Medulla oblongata (tissue), 1 donor: ENCODE measurements around the gene NACA2.
"Not testable (repeated sequence)": the region's sequence is repeated elsewhere in the genome, so short reads cannot be mapped to it uniquely, and the experiment has no call there.

Experiments
- DNase-seq: peaks from one replicate; pipeline ENCODE4 v3.0.0-alpha.2; 2015; ENCODE audit errors: extremely low spot score

The NACA2 gene

DNA sequence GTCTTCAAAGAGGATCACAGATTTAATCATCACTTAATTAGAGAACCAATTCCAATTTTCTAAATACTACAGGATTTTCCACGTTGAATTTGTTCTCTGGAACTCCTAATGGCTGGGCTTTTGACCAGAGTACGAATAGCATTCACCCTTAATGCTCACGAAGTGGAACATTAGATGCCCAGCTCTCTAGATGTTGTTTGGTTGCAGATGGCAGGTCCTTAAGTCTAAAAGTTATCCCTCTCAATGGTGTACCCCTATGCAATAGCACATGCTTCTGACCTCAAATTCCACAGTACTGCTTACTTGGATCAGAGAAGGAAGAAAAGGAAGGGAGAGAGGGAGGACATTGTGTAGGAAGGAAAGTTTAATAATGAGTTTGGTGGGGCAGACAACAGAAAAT lies 8.6 kb upstream of the NACA2 start:
- DNase-seq = no peak

DNA sequence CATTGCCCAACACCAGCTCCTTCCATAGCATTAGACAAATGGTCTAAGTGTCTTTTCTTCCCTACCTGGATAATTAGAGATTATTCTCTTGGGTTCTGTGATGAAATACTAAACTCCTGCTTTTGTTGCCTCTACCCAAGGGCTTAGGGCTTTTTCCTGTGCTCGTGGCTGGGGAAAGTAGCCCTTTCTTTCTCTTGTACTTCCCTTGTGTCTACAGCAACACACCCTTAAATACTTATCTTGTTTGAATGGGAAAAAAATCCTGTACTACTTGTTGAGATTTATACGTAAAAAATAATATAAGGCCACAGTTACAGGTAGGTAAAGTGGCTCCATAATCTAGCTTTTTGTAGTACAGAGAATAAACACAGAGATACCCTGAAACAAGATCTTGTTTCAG lies 7.0 kb upstream of the NACA2 start:
- no peak for DNase-seq

DNA sequence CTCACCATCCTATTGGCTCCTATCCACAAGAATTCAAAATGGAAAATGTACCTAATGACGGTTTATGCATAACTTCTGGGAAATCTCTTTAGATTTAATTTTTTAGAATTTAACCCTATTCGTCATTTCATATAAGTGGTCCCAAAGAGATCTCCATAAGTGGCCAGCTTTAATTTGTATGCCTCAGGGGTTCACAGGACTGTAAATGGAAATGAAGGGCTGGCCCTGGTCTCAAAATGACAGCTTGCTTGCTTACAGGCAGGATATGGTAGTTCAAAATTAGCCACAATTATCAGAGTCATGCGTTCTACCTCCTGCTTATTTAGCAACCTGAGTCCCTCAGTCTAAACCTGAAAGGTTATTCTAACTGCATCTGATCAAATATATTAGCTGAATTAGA lies 6.6 kb upstream of the NACA2 start:
- DNase-seq = no peak

DNA sequence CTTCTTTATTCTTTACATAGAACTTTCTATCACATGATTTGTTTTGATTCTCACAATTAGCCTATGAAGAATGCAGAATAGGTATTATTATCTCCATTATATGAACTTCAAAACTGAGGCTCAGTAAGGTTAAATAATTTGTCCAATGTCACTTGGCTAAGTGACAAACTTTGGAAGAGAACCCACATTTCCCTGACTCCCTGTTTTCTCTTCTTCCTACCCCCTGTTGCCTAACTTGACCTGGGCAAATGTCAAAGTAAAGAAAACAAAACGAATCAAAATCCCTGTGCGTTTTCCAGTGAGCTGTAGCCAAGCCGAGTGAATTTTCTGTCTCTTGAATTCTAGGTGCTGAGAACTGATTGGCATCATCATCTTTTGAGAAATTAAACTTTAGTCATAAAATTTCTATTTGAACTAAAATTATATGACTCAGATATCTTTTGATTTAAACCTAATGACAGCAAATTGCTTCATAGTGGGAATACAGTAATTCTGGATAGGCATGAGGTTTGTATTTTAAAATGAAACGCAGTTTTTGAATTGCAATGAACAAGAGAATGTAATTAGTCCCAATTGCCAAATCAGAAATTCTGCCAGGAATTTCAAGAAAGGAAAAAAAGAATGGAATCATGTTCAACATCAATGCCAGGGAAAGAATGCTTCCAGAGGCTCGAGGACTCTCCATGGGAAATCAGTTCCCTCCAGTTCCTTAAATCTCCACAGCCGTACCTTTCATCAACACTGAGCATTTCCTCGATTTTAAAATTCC lies 4.6 kb upstream of the NACA2 start:
- no peak for DNase-seq

DNA sequence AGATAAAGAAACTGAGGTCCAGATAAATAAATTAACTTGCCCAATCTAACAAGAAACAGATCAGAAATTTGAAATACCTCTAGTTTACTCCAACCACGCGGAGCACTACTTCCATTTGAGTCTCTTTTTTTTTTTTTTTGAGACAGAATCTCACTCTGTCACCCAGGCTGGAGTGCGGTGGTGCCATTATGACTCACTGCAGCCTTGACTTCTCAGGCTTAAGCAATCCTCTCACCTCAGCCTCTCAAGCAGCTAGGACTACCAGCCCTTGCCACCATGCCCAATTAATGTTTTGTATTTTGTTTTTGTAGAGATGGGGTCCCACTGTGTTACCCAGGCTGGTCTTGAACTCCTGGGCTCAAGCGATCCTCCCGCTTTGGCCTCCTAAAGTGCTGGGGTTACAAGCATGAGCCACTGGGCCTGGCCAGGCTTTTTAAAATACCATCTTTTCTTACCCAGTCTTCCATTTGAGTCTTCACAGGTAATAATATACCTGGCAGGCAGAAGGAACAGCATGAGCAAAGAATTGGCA lies 3.3 kb upstream of the NACA2 start:
- DNase-seq = no peak

DNA sequence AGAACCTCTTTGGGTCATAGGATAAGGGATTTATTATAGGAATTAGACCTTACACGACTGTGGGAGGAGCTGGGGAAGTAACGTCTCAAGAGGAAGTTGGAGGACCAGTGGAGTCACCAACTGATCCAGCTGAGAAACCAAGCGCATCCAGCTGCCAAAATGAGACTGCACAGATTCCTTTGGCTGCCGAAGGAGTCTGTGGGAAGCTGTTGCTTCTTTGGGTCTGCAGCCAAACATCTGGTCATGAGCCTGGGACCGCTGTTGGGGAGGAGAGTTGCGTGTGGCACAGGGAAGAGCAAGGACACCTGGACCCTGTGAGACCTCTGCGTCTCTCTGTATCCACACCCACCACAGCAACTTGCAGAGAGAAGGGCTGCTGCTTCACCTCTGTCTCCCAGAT lies 2.4 kb upstream of the NACA2 start:
- no peak for DNase-seq

DNA sequence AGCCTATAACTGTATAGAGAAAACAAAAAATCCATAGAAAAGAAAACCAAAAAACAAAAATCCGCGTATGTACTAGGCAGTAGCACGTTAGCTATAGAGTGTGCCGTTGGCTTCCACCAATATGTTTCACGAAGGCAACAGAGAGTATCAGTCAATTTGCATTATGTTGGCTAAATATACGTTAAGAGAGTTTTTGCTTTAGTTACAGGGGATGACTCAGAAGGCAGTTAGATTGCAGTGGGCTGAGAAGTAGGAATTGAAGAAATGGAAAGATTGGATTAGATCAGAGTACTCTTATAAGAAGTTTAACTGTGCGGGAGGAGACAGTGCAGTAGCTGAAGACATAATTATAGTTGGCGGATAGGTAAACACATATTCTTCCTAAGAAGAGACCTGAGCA lies 911 bp upstream of the NACA2 start:
- no peak for DNase-seq

DNA sequence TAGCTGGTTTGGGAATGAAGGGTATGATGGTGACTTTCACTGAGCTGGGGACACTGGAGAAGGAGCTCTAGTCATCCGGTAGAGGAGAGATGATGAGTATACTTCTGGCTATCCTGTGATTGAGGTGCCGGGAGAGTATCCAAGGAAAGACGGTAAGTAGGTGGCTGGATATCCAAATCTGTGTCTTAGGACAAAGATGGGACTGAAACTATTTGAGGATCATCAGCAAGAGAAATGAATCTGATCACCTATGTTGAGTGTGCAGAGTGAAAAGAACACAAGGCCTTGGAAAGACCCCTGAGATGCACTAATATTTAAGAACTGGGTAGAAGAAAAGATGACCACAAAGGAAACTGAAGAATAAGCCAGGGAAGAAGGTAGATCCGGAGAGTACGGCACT lies 1.0 kb downstream of the NACA2 start:
- no peak for DNase-seq

DNA sequence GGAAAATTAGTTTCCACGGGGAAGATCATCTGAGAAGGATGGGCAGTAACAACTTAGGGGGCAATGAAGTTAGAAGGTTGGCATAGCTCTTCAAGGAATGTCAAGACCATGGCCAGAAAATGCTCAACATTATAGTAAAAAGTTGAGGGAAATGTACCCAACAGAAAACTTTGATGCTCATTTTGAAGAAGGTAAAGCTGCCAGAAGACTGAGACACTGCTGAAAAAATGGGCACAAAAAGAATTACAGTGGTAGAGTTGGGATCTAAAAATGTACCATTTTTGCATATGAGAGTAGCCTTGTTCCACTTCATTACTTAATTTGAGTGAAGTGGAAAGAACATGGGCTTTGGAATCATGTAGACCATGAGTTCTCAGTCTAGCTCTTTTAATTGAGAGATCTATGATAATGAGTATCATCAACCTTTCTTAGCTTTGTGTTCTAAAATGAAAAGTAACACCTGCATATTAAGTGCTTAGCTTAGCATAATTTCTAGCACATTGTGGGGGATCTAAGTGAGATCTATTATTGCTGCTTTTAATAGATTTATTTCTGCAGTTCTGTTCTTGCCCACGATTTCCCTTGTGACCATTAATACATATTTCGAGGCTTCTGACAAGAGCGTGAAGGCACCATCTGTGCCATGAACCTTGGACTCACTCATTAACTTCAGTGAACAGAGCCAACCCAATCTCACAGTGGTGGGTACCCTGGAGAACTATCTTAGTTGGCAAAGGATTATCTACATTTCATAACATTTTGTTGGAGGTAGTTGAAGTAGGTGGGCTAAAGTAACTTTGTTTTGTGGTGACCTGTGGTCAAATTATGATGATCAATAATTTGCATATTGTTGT lies 3.0 kb downstream of the NACA2 start:
- no peak for DNase-seq

DNA sequence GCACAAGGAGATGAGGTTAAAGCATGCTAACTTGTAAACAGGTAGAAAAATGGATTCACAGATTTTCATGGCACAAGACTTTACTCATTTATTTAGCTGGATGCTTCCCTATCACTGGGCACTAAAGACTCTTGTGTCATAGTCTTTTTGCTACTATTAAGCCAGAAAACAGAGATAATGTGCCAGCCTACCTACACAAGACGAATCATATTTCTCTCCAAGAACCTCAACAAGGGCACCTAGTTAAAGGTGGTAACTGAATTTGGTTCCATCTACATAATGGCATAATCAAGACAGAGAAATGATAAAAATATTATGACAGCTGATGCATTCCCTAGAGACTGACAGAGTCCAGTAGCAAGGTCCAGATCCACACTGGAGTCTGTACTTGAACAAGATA lies 3.8 kb downstream of the NACA2 start:
- DNase-seq = no peak

DNA sequence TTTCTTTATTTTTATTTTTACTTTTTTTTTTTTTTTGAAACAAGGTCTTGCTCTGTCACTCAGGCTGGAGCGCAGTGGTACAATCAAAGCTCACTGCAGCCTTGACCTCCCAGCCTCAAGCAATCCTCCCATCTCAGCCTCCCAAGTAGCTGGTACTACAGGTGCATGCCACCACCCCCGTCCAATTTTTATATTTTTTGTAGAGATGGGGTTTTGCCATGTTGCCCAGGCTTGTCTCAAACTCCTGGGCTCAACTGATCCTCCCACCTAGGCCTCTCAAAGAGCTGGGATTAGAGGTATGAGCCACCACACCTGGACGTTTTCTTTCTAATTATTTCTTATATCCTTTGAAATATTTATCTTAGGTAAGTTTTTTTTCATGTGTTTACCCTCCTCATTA lies 4.4 kb downstream of the NACA2 start:
- DNase-seq = not testable (repeated sequence)

DNA sequence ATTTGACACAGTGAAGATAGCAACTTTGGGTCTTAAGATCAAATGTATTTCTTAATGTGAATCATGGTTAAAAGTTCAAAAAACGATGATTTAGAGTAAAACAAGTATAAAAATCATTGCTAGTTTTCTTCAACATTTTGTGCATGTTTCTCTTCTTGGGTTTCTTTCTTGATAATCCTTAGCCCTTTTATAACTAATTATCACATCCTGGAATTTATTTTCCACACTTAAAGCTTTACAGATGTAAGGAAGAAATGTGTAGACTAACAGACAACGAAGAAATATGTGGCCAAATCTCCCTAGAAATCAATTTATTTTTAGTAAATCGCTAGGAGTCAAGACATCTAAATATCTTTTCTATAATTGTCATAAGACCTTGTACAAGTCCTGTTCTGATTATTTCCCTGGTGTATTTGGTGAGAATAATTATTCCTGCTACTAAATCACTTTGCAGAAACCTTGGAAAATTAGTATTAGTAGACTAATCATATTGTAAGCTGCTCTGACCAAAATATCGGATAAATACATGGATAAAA lies 4.9 kb downstream of the NACA2 start:
- no peak for DNase-seq

DNA sequence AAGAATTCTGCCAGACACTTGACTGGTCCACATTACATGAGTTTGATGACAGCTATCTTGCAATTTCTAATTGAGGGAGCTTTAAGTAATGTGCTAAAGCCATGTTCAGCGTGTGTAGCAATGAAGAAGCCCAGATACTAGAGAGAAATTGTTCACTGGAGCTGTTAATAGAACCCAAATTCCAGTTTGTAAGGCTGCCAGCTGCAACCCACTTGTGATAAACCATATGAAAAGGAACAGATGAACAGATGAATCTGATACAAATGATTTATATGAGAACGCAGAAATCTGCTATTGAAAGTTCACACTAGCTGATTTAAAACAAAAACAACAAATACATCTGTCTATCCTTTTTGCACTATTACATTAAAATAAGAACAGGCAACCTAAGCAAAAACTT lies 6.2 kb downstream of the NACA2 start:
- no peak for DNase-seq

DNA sequence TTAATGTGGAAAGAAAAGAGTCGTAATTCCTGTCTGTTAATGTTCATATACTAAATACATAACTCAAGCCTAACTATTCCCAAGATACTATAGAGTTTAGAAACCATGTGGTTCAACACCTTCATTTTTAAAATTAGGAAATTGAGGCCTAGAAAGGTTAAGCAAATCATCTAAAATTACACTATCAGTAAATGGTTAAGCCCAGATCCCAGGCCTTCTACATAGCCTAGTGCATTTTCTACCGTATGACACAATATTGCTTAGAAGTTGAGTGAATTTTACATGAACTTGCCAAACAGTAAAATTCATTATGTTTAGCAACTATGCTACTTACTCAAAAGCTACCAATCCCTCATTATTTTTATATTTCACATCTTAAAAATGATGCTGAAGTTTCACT lies 6.8 kb downstream of the NACA2 start:
- DNase-seq = no peak

DNA sequence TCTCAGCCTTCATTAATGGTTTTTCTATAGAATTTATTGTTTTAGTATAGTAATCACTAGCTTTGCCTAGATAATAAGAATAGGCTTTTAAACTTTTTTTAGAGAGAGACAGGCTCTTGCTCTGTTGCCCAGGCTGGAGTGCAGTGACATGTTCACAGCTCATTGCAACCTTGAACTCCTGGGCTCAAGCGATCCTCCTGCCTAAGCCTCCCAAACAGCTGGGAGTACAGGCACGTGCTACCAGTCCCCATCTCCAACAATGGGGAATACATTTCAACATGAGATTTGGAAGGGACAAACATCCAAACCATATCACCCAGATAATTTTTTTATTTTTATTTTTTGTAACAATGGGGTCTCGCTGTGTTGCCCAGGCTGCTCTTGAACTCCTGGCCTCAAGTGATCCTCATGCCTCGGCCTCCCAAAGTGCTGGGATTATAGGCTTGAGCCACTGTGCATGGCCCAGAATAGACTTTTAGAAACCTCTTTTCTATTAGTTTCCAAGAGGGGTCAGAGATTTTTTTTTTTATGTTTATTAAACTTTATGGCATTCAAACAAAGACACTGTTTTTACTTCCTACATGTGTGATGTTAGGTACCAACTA lies 7.3 kb downstream of the NACA2 start:
- DNase-seq = no peak

DNA sequence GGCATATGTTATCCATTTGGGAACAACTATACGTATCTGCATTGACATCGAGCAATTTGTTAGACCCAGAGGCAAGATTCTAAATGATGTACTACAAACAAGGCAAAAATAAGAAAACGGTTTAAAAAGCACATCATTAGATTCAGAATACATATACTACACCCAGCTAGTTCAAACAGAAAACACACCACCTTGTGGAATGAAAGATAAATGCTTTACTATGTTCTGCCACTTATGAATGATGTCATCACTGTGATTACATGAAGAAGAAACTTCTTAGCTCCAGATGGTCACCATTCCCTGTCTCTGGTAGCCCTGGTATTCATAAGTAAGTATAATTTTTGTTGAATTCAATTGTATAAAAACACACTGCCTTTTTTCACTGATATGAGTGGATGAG lies 7.8 kb downstream of the NACA2 start:
- DNase-seq = no peak

DNA sequence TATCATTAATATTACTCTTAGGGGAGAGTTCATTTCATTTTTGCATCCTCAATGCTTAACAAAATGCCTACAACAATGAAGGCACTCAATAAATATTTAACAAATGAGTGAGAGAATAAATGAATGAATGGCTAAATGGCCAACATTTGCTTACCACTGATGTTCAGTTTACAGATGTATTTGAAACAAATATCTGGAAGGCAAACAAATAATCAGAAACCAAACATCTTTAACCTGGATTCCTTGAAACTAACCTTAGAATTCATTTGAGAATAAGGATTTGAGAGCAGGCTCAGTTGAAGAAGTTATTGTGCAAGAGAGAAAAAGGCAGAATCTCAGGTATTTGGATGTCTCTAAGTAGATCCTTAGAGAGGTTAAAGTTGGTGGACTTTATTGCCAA lies 8.4 kb downstream of the NACA2 start:
- DNase-seq = no peak

DNA sequence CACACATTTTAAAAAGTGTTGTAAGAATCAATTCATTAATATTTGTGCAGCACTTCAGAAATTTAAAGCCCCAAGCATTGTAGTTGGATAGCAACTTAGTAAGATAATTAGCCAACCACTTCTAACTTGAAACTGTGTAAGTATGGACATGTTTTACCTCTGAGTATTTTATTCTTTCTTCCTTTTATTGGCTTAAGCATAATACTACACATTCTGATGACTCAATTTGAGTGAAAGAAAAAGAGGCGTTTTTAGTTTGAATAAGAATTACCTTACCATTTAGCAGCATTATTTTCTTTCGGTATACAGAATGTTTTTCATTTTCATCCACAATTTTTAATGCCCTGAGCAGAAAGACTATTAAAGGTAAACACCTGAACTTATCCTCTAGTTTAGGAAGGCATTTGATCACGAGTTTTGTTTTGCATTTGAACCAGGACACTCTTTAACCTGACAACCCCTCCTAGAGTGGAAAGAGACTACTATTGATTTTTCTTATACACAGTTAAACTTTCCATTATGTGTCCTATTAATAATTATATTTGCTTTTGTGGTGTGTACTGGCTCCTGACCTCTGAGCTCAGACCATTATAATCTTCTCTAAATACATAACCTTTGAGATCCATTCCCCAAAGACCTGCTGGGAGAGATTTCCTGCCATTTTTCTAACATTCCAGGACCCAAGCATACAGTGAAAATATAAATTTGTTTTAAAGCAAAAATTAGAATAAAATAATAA lies 9.2 kb downstream of the NACA2 start:
- no peak for DNase-seq

DNA sequence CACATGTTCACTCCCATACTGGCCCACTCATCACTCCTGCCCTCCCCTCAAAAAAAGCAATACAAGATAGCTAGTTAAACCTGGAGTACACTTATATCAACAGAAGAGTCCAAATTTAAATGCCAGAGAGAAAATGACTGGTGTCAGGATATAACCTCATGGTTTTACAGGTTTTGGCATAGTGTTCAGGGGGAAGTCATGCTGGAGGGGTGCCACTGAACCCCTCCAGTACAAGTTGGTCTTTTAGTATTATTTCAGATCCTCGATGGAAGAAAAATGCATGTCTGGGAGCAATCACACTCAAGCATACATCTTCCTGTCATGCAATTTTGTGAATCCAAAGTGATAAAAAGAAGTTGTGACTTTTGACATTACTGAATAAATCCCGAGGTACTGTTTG lies 10.5 kb downstream of the NACA2 start:
- DNase-seq = no peak

DNA sequence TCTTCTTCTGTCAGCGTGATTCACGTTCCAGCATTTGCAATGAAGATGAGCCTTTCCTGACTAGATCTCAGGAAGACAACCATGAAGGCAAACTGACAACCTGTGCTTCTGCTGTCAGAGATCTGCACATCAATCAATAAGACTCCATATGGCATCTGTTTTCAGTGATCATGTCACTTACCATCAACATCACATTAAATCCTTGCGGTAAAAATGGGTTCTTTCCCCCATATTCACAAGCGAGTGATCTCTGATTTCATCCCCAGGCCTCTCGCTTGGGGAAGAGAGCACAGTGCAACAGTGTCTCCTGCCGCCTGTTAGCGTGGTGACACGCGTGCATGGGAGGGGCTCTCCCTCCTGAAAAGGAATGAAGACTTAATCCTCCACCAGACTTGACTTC lies 11.1 kb downstream of the NACA2 start:
- no peak for DNase-seq

DNA sequence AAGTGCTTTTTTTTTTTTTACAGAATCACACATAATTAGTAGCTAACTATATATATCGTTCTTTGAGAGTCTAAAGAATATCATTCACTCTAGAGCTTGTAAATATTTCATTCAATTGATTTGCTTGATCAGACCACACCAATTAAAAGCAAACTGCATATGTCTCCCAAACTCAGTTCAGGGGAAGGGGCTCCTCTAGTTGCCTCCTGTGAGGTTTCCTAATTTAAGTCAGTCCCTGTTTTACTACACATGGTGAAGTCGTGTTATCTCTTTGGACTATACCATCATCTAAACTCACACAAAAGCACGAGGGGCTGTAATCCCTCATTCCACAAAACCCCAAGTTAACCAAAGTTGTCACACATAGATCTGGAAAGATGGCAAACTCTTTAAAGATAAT lies 11.7 kb downstream of the NACA2 start:
- DNase-seq = no peak

DNA sequence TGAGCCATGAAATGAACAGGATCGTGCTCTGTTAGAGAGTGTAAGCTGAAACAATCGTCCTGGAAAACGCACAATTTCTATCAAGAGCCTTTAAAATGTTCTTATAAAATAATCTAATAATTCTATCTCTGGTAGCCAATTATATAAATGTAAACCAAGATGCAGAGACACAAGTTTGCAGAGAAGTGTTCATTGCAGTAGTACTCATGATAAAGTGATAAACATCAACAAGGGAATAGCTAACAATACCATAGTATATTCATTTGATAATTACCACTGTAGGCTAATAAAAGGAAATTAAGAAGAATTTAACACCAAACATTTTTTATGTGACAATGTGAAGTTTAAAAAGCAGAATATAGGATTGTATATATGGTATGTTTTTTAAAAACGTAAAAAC lies 12.4 kb downstream of the NACA2 start:
- no peak for DNase-seq
